Type B pancreatic cell (in vitro differentiated cells): ENCODE data around the gene ENOX1. TPM values are rescaled to one million over a fixed set of nuclear protein-coding genes. Genes with fewer than 3 reads are reported as not detected.

ENCODE experiments used
- DNase-seq: peaks from one replicate; pipeline ENCODE4 v3.0.0; 2021; ENCODE audit warnings: mixed read lengths; ENCODE audit not compliant: unreplicated experiment; ENCODE audit errors: extremely low spot score
- H3K27ac Mint-ChIP-seq: 2 replicates; pipeline ENCODE4 v1.8.0; 2021; ENCODE audit warnings: mild to moderate bottlenecking, mixed read lengths
- H3K27me3 Mint-ChIP-seq: 2 replicates; pipeline ENCODE4 v1.8.0; 2021; ENCODE audit warnings: mixed read lengths
- H3K36me3 Mint-ChIP-seq: 2 replicates; pipeline ENCODE4 v1.8.0; 2021; ENCODE audit warnings: mixed read lengths
- H3K4me1 Mint-ChIP-seq: one replicate; pipeline ENCODE4 v1.8.0; 2021; ENCODE audit warnings: mixed read lengths; ENCODE audit not compliant: unreplicated experiment
- H3K4me3 Mint-ChIP-seq: 2 replicates; pipeline ENCODE4 v1.8.0; 2021; ENCODE audit warnings: mild to moderate bottlenecking, mixed read lengths
- H3K9me3 Mint-ChIP-seq: 2 replicates; pipeline ENCODE4 v1.8.0; 2021; ENCODE audit warnings: mixed read lengths
- total RNA-seq: library from RNA; stranded (reverse); gene quantifications from 2 replicates; pipeline ENCODE4 v1.2.1, GENCODE V29; 2021; ENCODE audit warnings: low replicate concordance
- TF ChIP-seq, protein P1 (sequence below): fragments of 200-600 bp; sonication (generic); conservative IDR thresholded peaks from 2 replicates; pipeline ENCODE4 v1.5.0; 2021; ENCODE audit warnings: antibody characterized with exemption, mild to moderate bottlenecking

Gene ENOX1
- total RNA-seq, 1 donor from 2014 or later: 7.5 TPM

GRCh38 chr13:43240278-43240677, 546.5 kb downstream of the ENOX1 start:
- Mint-ChIP-seq H3K4me1 (peaks cover 39% of the 10 kb centered on the region), H3K27me3 (no peaks in the 10 kb centered on the region), H3K36me3 (no peaks in the 10 kb centered on the region), H3K9me3 (no peaks in the 10 kb centered on the region), H3K27ac (no peak overlapping the region), H3K4me3 (no peak overlapping the region)
- TF ChIP-seq, protein P1, sequence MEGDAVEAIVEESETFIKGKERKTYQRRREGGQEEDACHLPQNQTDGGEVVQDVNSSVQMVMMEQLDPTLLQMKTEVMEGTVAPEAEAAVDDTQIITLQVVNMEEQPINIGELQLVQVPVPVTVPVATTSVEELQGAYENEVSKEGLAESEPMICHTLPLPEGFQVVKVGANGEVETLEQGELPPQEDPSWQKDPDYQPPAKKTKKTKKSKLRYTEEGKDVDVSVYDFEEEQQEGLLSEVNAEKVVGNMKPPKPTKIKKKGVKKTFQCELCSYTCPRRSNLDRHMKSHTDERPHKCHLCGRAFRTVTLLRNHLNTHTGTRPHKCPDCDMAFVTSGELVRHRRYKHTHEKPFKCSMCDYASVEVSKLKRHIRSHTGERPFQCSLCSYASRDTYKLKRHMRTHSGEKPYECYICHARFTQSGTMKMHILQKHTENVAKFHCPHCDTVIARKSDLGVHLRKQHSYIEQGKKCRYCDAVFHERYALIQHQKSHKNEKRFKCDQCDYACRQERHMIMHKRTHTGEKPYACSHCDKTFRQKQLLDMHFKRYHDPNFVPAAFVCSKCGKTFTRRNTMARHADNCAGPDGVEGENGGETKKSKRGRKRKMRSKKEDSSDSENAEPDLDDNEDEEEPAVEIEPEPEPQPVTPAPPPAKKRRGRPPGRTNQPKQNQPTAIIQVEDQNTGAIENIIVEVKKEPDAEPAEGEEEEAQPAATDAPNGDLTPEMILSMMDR: no peak
- no peak for DNase-seq

DNA sequence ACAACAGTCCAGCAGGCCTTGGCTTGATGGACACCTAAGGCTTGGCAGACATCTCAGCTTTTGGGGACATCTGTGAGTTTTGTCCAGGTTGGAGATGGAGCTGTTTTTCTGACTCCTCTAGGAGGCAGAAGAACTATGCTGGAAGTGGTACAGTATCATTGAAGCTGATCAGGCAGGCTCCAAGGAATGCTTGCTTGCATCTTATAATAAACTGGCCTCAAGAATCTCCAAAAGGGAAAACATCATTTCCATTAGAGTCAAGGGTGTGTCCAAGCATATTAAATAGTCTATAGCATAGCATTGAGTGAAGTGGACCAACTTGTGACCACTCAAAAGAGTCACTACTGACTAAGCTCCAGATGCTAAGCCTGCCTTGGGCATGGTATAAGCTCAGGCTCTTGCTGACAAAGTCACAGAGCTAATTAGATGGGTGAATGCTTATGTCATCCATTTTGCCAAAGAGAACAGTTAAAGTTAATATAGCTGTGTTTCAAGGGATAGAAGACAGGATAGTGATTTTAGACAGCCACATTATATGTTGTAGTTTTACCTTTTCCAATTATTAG, 547.4 kb downstream of the ENOX1 start:
- Mint-ChIP-seq H3K27ac (no peak overlapping the region), H3K9me3 (no peaks in the 10 kb centered on the region), H3K27me3 (no peaks in the 10 kb centered on the region), H3K36me3 (no peaks in the 10 kb centered on the region), H3K4me3 (no peak overlapping the region), H3K4me1 (peaks cover 39% of the 10 kb centered on the region)
- no peak for DNase-seq
- TF ChIP-seq, protein P1: no peak

DNA sequence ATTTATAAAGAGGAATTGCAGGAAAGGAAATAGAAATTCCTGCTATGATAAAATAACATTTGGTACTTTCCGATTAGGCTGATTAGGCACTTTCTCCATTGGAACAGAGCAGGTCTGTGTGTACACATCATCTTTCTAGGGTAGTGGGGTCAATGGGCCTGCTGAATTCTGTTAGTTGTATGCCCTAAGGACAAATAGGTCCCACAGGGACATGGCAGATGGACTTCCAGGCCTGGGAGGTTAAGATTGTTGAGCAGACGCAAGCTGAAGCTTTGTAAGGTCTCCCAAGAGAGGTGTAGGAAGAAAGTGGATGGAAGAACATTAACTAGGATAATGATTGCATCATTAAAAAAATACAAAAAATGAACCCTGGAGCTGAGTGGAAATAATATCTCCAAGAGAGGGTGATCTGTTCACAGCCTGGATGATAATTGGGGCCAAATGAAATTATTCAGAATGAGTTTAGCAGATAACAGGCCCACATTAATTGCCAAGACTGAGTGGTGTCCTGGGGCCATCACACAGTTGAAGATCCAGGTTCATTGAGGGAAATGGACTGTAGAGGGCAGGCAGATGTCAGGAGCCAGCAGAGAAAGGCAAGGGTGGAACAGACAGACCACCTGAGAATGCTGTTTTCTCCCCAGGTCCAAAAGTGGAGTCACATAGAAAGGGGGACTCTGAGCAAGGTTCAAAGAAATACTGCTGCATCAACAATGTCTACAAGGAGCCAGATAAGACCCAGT, 548.3 kb downstream of the ENOX1 start:
- peaks cover 33% of the 10 kb centered on the region for H3K4me1 Mint-ChIP-seq
- H3K36me3 Mint-ChIP-seq: no peaks in the 10 kb centered on the region

GRCh38 chr13:43237616-43238015, 549.2 kb downstream of the ENOX1 start:
- Mint-ChIP-seq H3K36me3 (no peaks in the 10 kb centered on the region), H3K4me3 (no peak overlapping the region), H3K9me3 (no peaks in the 10 kb centered on the region), H3K27ac (no peak overlapping the region), H3K4me1 (peaks cover 29% of the 10 kb centered on the region), H3K27me3 (no peaks in the 10 kb centered on the region)
- DNase-seq: no peak
- TF ChIP-seq, protein P1: no peak

More for the DNA sequence above, 548.3 kb downstream of the ENOX1 start:
- Mint-ChIP-seq H3K4me3 (no peak overlapping the region), H3K27ac (no peak overlapping the region), H3K9me3 (no peaks in the 10 kb centered on the region), H3K27me3 (no peaks in the 10 kb centered on the region)
- no peak for DNase-seq
- TF ChIP-seq, protein P1: no peak

GRCh38 chr13:43235028-43235427, 551.7 kb downstream of the ENOX1 start:
- no peak overlapping the region for H3K27ac Mint-ChIP-seq
- no peaks in the 10 kb centered on the region for H3K27me3 Mint-ChIP-seq
- DNase-seq: no peak
- TF ChIP-seq, protein P1: no peak
- H3K4me1 Mint-ChIP-seq: peaks cover 13% of the 10 kb centered on the region
- no peaks in the 10 kb centered on the region for H3K9me3 Mint-ChIP-seq
- H3K4me3 Mint-ChIP-seq: no peak overlapping the region
- H3K36me3 Mint-ChIP-seq: no peaks in the 10 kb centered on the region
